Activated CD4-positive, alpha-beta T cell treated with anti-CD3 and anti-CD28 coated beads, Interleukin-10, Interleukin-2, amounts not matched to agents 100 ng/mL and 50 ng/mL, durations not matched to agents 16 hours and 8 hours (primary cell): ENCODE results near the gene APOBEC3G.
"Not testable (repeated sequence)": the region's sequence is repeated elsewhere in the genome, so short reads cannot be mapped to it uniquely, and the experiment has no call there.

Experiments used
- DNase-seq: peaks from one replicate; pipeline ENCODE4 v3.0.0-alpha.2; 2020

Gene APOBEC3G

GRCh38 chr22:39068033-39068785 lies 8.9 kb upstream of the APOBEC3G start:
- DNase-seq: no peak

GRCh38 chr22:39070186-39070585 lies 6.9 kb upstream of the APOBEC3G start:
- DNase-seq: no peak

GRCh38 chr22:39072581-39072981 lies 4.5 kb upstream of the APOBEC3G start:
- DNase-seq: not testable (repeated sequence)

GRCh38 chr22:39073981-39074380 lies 3.1 kb upstream of the APOBEC3G start:
- DNase-seq: no peak

GRCh38 chr22:39076155-39077025 lies 685 bp upstream of the APOBEC3G start:
- not testable (repeated sequence) for DNase-seq

- not testable (repeated sequence) for DNase-seq
Observed at GRCh38 chr22:39077912-39078311, 837 bp downstream of the APOBEC3G start.

- DNase-seq: no peak
Observed at GRCh38 chr22:39078329-39078728, 1.3 kb downstream of the APOBEC3G start.

- not testable (repeated sequence) for DNase-seq
Observed at GRCh38 chr22:39079054-39079637, 2.1 kb downstream of the APOBEC3G start.

- no peak for DNase-seq
Observed at GRCh38 chr22:39080052-39080762, 3.1 kb downstream of the APOBEC3G start.

GRCh38 chr22:39081016-39081415 lies 3.9 kb downstream of the APOBEC3G start:
- DNase-seq: no peak

- DNase-seq: no peak
Observed at GRCh38 chr22:39081598-39081997, 4.5 kb downstream of the APOBEC3G start.

- DNase-seq: no peak
Observed at GRCh38 chr22:39083212-39084165, 6.4 kb downstream of the APOBEC3G start.

- no peak for DNase-seq
Observed at GRCh38 chr22:39084666-39085065, 7.6 kb downstream of the APOBEC3G start.

- no peak for DNase-seq
Observed at GRCh38 chr22:39087098-39087497, 10.0 kb downstream of the APOBEC3G start.

- peak; percentile 42 for DNase-seq
Observed at GRCh38 chr22:39087881-39088684, 11.0 kb downstream of the APOBEC3G start.

- DNase-seq: no peak
Observed at GRCh38 chr22:39088685-39089032, 11.6 kb downstream of the APOBEC3G start.

GRCh38 chr22:39089928-39090327 lies 12.9 kb downstream of the APOBEC3G start:
- DNase-seq: no peak

GRCh38 chr22:39090426-39091064 lies 13.5 kb downstream of the APOBEC3G start:
- peak; percentile 98 for DNase-seq

GRCh38 chr22:39091126-39092081 lies 14.3 kb downstream of the APOBEC3G start:
- DNase-seq: peak; percentile 44
